ENCODE results near the gene ASB14.

The ASB14 gene

GRCh38 chr3:57257678-57258077 is 34.8 kb downstream of the ASB14 start:
- H3K4me3 ChIP-seq (ENCODE audit: low read depth, low read length) = no peak overlapping the region

DNA sequence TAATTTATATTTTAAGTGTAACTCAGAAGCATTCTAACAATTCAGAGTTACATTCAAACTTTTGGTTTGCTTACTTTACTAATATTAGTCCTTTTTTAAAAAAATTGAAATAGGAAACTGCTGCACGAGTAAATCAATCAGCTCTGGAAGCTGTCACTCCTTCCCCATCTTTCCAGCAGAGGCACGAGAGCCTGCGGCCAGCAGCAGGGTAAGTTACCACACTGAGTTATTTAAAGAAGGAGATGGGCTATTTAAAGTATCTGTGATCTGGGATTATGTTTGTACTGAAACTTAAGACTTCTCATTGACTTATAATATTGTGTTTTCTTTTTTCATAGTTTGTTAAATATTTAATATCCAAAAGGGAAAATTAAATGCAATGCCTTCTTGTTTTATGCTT is 35.6 kb downstream of the ASB14 start:
- no peak overlapping the region for H3K27ac ChIP-seq (ENCODE audit: low read depth, low read length)
- no peak overlapping the region for H3K9ac ChIP-seq (ENCODE audit: low read length)
- no peaks in the 10 kb centered on the region for H3K4me1 ChIP-seq (ENCODE audit: control insufficient read depth, insufficient read depth, low read length)
- H3K36me3 ChIP-seq (ENCODE audit: control insufficient read depth, insufficient read depth, low read length) = peaks cover 52% of the 10 kb centered on the region
- H3K4me3 ChIP-seq (ENCODE audit: low read depth, low read length) = no peak overlapping the region
- no peaks in the 10 kb centered on the region for H3K9me3 ChIP-seq (ENCODE audit: control insufficient read depth, insufficient read depth, low read depth, low read length)
- H3K27me3 ChIP-seq (ENCODE audit: control insufficient read depth, insufficient read depth, low read length) = no peaks in the 10 kb centered on the region

More at GRCh38 chr3:57257678-57258077, 34.8 kb downstream of the ASB14 start:
- Histone ChIP-seq H3K36me3 (ENCODE audit: control insufficient read depth, insufficient read depth, low read length) (peaks cover 54% of the 10 kb centered on the region), H3K27ac (ENCODE audit: low read depth, low read length) (no peak overlapping the region), H3K27me3 (ENCODE audit: control insufficient read depth, insufficient read depth, low read length) (no peaks in the 10 kb centered on the region), H3K4me1 (ENCODE audit: control insufficient read depth, insufficient read depth, low read length) (no peaks in the 10 kb centered on the region), H3K9ac (ENCODE audit: low read length) (no peak overlapping the region), H3K9me3 (ENCODE audit: control insufficient read depth, insufficient read depth, low read depth, low read length) (no peaks in the 10 kb centered on the region)

DNA sequence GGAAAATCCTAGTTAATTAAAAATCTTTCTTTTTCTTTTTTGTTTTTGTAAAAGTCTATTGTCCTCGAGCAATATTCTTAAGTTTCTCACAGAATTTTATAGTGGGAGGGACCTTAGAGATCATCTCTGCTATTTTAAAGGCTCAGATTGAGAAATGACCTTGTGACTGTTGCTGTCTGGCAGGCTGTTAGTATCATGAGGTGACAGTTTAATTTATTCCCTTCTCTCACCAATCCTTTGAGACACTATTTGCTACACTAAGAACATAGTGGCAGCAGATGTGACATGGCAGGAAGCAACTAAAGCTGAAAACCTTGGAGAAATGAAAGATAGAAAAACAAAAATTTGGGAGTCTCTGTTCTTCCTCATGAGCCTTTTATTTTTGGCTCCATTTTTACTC is 40.1 kb downstream of the ASB14 start:
- Histone ChIP-seq H3K9me3 (ENCODE audit: control insufficient read depth, insufficient read depth, low read depth, low read length) (no peaks in the 10 kb centered on the region), H3K27me3 (ENCODE audit: control insufficient read depth, insufficient read depth, low read length) (no peaks in the 10 kb centered on the region), H3K9ac (ENCODE audit: low read length) (no peak overlapping the region), H3K36me3 (ENCODE audit: control insufficient read depth, insufficient read depth, low read length) (peaks cover 30% of the 10 kb centered on the region), H3K4me3 (ENCODE audit: low read depth, low read length) (no peak overlapping the region), H3K27ac (ENCODE audit: low read depth, low read length) (no peak overlapping the region), H3K4me1 (ENCODE audit: control insufficient read depth, insufficient read depth, low read length) (no peaks in the 10 kb centered on the region)

GRCh38 chr3:57244946-57245345 is 47.5 kb downstream of the ASB14 start:
- Histone ChIP-seq H3K27me3 (ENCODE audit: control insufficient read depth, insufficient read depth, low read length) (no peaks in the 10 kb centered on the region), H3K36me3 (ENCODE audit: control insufficient read depth, insufficient read depth, low read length) (peaks cover 80% of the 10 kb centered on the region), H3K9me3 (ENCODE audit: control insufficient read depth, insufficient read depth, low read depth, low read length) (no peaks in the 10 kb centered on the region)

DNA sequence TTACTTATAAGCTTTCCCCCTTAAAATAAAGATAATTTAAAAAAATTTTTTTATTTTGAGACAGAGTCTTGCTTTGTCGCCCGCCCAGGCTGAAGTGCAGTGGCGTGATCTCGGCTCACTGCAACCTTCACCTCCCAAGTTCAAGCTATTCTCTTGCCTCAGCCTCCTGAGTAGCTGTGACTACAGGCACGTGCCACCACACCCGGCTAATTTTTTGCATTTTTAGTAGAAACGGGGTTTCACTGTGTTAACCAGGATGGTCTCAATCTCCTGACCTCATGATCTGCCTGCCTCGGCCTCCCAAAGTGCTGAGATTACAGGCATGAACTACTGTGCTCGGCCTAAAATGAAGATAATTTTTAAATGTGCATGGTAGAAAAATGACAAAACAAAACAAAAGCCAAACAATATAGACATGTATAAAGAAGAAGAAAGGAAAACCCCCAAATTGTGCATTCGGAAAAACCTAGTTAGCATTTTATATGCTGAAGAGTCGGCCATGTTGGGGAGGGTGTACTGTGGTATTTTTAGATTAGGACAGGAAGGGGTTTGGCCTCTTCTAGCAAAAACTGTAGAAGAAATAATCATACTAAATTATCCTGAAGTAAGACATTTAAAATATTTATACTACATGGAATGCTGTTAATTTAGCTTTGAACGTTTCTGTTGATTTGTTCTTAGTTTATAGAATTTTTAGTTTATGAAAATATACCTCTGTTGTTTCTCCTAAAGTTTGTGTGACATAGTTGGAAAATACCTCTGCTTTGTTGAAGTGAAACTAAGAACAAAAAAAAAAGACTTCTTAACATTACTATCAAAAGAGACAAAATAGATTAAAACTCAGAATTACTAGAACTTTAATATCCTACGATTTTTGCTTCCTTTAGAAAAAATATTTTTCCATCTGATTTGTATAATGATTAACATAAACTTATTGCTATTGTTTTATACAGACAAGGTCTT is 57.6 kb downstream of the ASB14 start:
- no peak overlapping the region for H3K9ac ChIP-seq (ENCODE audit: low read length)
- H3K27ac ChIP-seq (ENCODE audit: low read depth, low read length) = no peak overlapping the region
- no peak overlapping the region for H3K4me3 ChIP-seq (ENCODE audit: low read depth, low read length)

More at GRCh38 chr3:57244946-57245345, 47.5 kb downstream of the ASB14 start:
- no peak overlapping the region for H3K27ac ChIP-seq (ENCODE audit: low read depth, low read length)
- no peak overlapping the region for H3K9ac ChIP-seq (ENCODE audit: low read length)
- no peaks in the 10 kb centered on the region for H3K4me1 ChIP-seq (ENCODE audit: control insufficient read depth, insufficient read depth, low read length)
- no peak overlapping the region for H3K4me3 ChIP-seq (ENCODE audit: low read depth, low read length)

GRCh38 chr3:57233799-57234198 is 58.7 kb downstream of the ASB14 start:
- Histone ChIP-seq H3K27me3 (ENCODE audit: control insufficient read depth, insufficient read depth, low read length) (0 out of 2 replicates have a peak, but pooled peaks cover under 1% of the 10 kb centered on the region), H3K27ac (ENCODE audit: low read depth, low read length) (no peak overlapping the region), H3K4me3 (ENCODE audit: low read depth, low read length) (no peak overlapping the region), H3K9ac (ENCODE audit: low read length) (no peak overlapping the region), H3K36me3 (ENCODE audit: control insufficient read depth, insufficient read depth, low read length) (peaks cover 14% of the 10 kb centered on the region), H3K4me1 (ENCODE audit: control insufficient read depth, insufficient read depth, low read length) (peaks cover under 1% of the 10 kb centered on the region; the same call in 1 of the 2 replicates), H3K9me3 (ENCODE audit: control insufficient read depth, insufficient read depth, low read depth, low read length) (no peaks in the 10 kb centered on the region)

More for the DNA sequence above, 57.6 kb downstream of the ASB14 start:
- H3K27me3 ChIP-seq (ENCODE audit: control insufficient read depth, insufficient read depth, low read length) = no peaks in the 10 kb centered on the region
- no peaks in the 10 kb centered on the region for H3K4me1 ChIP-seq (ENCODE audit: control insufficient read depth, insufficient read depth, low read length)
- H3K9me3 ChIP-seq (ENCODE audit: control insufficient read depth, insufficient read depth, low read depth, low read length) = no peaks in the 10 kb centered on the region
- peaks cover 22% of the 10 kb centered on the region for H3K36me3 ChIP-seq (ENCODE audit: control insufficient read depth, insufficient read depth, low read length)

- H3K4me1 ChIP-seq (ENCODE audit: control insufficient read depth, insufficient read depth, low read length) = peaks cover 11% of the 10 kb centered on the region; the same call in 1 of the 2 replicates
- no peak overlapping the region for H3K4me3 ChIP-seq (ENCODE audit: low read depth, low read length)
- H3K9ac ChIP-seq (ENCODE audit: low read length) = no peak overlapping the region
- no peak overlapping the region for H3K27ac ChIP-seq (ENCODE audit: low read depth, low read length)
- no peaks in the 10 kb centered on the region for H3K36me3 ChIP-seq (ENCODE audit: control insufficient read depth, insufficient read depth, low read length)
- H3K9me3 ChIP-seq (ENCODE audit: control insufficient read depth, insufficient read depth, low read depth, low read length) = no peaks in the 10 kb centered on the region
- peaks cover 7% of the 10 kb centered on the region; the same call in 1 of the 2 replicates for H3K27me3 ChIP-seq (ENCODE audit: control insufficient read depth, insufficient read depth, low read length)
Observed at GRCh38 chr3:57230006-57230405, 62.5 kb downstream of the ASB14 start.

GRCh38 chr3:57227930-57228751 is 64.3 kb downstream of the ASB14 start:
- H3K36me3 ChIP-seq (ENCODE audit: control insufficient read depth, insufficient read depth, low read length) = no peaks in the 10 kb centered on the region
- peaks cover 7% of the 10 kb centered on the region; the same call in 1 of the 2 replicates for H3K27me3 ChIP-seq (ENCODE audit: control insufficient read depth, insufficient read depth, low read length)
- no peaks in the 10 kb centered on the region for H3K9me3 ChIP-seq (ENCODE audit: control insufficient read depth, insufficient read depth, low read depth, low read length)
- peak overlapping the region; percentile 73 for H3K9ac ChIP-seq (ENCODE audit: low read length)
- H3K4me3 ChIP-seq (ENCODE audit: low read depth, low read length) = peak overlapping the region; percentile 95
- H3K27ac ChIP-seq (ENCODE audit: low read depth, low read length) = peak overlapping the region; percentile 54; the same call in 1 of the 2 replicates
- H3K4me1 ChIP-seq (ENCODE audit: control insufficient read depth, insufficient read depth, low read length) = peaks cover 11% of the 10 kb centered on the region; the same call in 1 of the 2 replicates

- Histone ChIP-seq H3K36me3 (ENCODE audit: control insufficient read depth, insufficient read depth, low read length) (no peaks in the 10 kb centered on the region), H3K4me1 (ENCODE audit: control insufficient read depth, insufficient read depth, low read length) (peaks cover 11% of the 10 kb centered on the region; the same call in 1 of the 2 replicates), H3K9ac (ENCODE audit: low read length) (peak within 1 kb of the TSS; percentile 75), H3K27ac (ENCODE audit: low read depth, low read length) (peak within 1 kb of the TSS; percentile 54; the same call in 1 of the 2 replicates), H3K4me3 (ENCODE audit: low read depth, low read length) (peak within 1 kb of the TSS; percentile 95), H3K27me3 (ENCODE audit: control insufficient read depth, insufficient read depth, low read length) (peaks cover 7% of the 10 kb centered on the region; the same call in 1 of the 2 replicates), H3K9me3 (ENCODE audit: control insufficient read depth, insufficient read depth, low read depth, low read length) (no peaks in the 10 kb centered on the region)
Observed at GRCh38 chr3:57227204-57227929, 65.1 kb downstream of the ASB14 start, which contains the start of gene APPL1. Gene APPL1, plus strand, starts transcription at chr3:57227729. Its CDS starts 155 bp downstream, at chr3:57227884.

GRCh38 chr3:57226176-57226575 is 66.3 kb downstream of the ASB14 start:
- Histone ChIP-seq H3K4me1 (ENCODE audit: control insufficient read depth, insufficient read depth, low read length) (peaks cover 11% of the 10 kb centered on the region; the same call in 1 of the 2 replicates), H3K27me3 (ENCODE audit: control insufficient read depth, insufficient read depth, low read length) (peaks cover 7% of the 10 kb centered on the region; the same call in 1 of the 2 replicates), H3K9me3 (ENCODE audit: control insufficient read depth, insufficient read depth, low read depth, low read length) (no peaks in the 10 kb centered on the region), H3K9ac (ENCODE audit: low read length) (no peak overlapping the region), H3K36me3 (ENCODE audit: control insufficient read depth, insufficient read depth, low read length) (no peaks in the 10 kb centered on the region), H3K4me3 (ENCODE audit: low read depth, low read length) (no peak overlapping the region), H3K27ac (ENCODE audit: low read depth, low read length) (no peak overlapping the region)

All from HUES6 (cell line).